Adrenal gland (tissue), 5 donors: ENCODE results near the gene KCNK6.

Source experiments
- CTCF ChIP-seq, 6 experiments: fragments of 450-650 bp in 4 of 6; fragments of 200-600 bp in 2 of 6; sonication (generic) in 1 of 6; IDR thresholded peaks; 1 replicate in 5 of 6; 2 replicates in 1 of 6; pipeline versions ENCODE4 v1.5.1 to v1.8.0; 2016 to 2021; ENCODE audit warnings: antibody characterized with exemption in 6 of 6, mild to moderate bottlenecking in 2 of 6, moderate library complexity in 1 of 6
- POLR2A ChIP-seq, 2 donors: fragments of 450-650 bp; IDR thresholded peaks; one replicate each; pipeline ENCODE4 v1.6.1; 2017; ENCODE audit warnings: antibody characterized with exemption in 2 of 2, mild to moderate bottlenecking in 2 of 2, moderate library complexity in 1 of 2
- donor health status: DM: no; HTN: no; CAD: no.

GRCh38 chr19:38370299-38370698, 50.7 kb downstream of the KCNK6 start:
- no peak for TF ChIP-seq CTCF (IDR thresholded peaks at IDR 0.05)
- TF ChIP-seq POLR2A (IDR thresholded peaks at IDR 0.05): no peak
